Kidney capillary endothelial cell (primary cell): Measurements from ENCODE around the gene ZDHHC18.
A peak's percentile ranks its signal among the peaks of the same experiment; 100 is the strongest.

Experiments used
- DNase-seq: peaks from one replicate; pipeline ENCODE4 v3.0.0-alpha.2; 2018; ENCODE audit warnings: low spot score

ZDHHC18 gene

GRCh38 chr1:26900001-26900814 is 73.7 kb downstream of the ZDHHC18 start, which contains the start of gene GPATCH3:
Gene GPATCH3 (minus strand): TSS chr1:26900467. CDS start chr1:26900442, 25 bp downstream.
- DNase-seq = peak; percentile 93

- DNase-seq = no peak
Measured at GRCh38 chr1:26900815-26901511, 74.5 kb downstream of the ZDHHC18 start.
